Measurements from ENCODE around the gene PAXX.

GRCh38 chr9:137026384-137026783 is 34.2 kb downstream of the PAXX start:
- TF ChIP-seq CTCF (IDR thresholded peaks at IDR 0.05) (no peak), POLR2AphosphoS5 (IDR thresholded peaks at IDR 0.05; ENCODE audit: low read depth, low read length) (no peak)

Data from Panc1 (cell line).